Suprapubic skin (tissue), 3 donors: ENCODE data around the gene UBE2F.

Source experiments
- CTCF ChIP-seq, 2 donors: fragments of 200-600 bp in 1 of 2; fragments of 450-650 bp in 1 of 2; sonication (generic) in 1 of 2; IDR thresholded peaks; one replicate each; pipeline ENCODE4 v1.5.1; 2016 to 2019; ENCODE audit warnings: antibody characterized with exemption in 2 of 2, mild to moderate bottlenecking in 1 of 2, moderate library complexity in 1 of 2
- EP300 ChIP-seq: sonication (generic); formaldehyde crosslinking; IDR thresholded peaks from one replicate; pipeline ENCODE4 v1.6.1; 2017; ENCODE audit warnings: antibody characterized with exemption
- POLR2A ChIP-seq, 2 donors: fragments of 450-650 bp; IDR thresholded peaks; one replicate each; pipeline ENCODE4 v1.6.1; 2017; ENCODE audit warnings: antibody characterized with exemption in 2 of 2, mild to moderate bottlenecking in 2 of 2, moderate library complexity in 2 of 2

- TF ChIP-seq CTCF (IDR thresholded peaks at IDR 0.05) (no peak), POLR2A (IDR thresholded peaks at IDR 0.05) (no peak), EP300 (no peak)
These were observed 15.4 kb downstream of the UBE2F start for GRCh38 chr2:237982039-237982725.
